Activated T-cell treated with anti-CD3 and anti-CD28 coated beads for 1 hour (primary cell): ENCODE data around the gene METTL8.
A peak's percentile ranks its signal among the peaks of the same experiment; 100 is the strongest.

ENCODE experiments used
- DNase-seq: peaks from one replicate; pipeline ENCODE4 v3.0.0-alpha.2; 2020; ENCODE audit warnings: low read depth

The METTL8 gene, protein sequence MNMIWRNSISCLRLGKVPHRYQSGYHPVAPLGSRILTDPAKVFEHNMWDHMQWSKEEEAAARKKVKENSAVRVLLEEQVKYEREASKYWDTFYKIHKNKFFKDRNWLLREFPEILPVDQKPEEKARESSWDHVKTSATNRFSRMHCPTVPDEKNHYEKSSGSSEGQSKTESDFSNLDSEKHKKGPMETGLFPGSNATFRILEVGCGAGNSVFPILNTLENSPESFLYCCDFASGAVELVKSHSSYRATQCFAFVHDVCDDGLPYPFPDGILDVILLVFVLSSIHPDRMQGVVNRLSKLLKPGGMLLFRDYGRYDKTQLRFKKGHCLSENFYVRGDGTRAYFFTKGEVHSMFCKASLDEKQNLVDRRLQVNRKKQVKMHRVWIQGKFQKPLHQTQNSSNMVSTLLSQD

DNA sequence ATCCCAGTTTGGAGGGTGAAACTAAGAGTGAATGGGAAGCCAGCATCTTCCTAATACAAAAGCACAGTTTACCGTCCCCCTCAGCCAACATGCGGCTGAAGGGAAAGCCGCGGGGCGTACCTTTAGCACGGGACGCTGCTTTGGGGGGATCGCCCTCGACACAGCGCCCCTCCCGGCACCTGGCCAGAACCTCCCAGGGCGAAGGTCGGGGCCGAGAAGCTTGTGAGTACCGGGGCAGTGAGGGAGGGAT is at the start of gene METTL8:
Gene METTL8, minus strand, starts transcription at position 228 of the 250 bp plus-strand sequence. CDS start 41,805 bp downstream, outside the sequence.
- DNase-seq = no peak

DNA sequence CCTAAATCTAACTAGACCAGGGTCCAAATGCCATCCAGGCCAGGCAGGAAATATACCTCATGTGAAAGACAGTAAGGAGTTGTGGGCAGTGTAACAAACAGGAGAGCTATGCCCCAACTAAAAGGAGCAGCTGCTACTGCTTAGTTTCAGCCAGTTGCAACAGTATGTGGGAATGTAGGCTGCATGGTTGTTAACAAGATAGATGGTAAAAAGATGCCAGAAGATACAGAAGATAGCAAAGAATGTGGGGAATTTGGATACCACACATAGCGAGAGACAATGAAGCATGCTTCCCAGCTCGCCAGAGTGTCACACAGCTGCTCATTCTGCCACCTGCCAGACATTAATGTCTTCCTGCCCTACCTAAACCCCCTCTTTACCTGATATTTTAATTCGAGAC is 49.1 kb upstream of the METTL8 start:
- DNase-seq = no peak

DNA sequence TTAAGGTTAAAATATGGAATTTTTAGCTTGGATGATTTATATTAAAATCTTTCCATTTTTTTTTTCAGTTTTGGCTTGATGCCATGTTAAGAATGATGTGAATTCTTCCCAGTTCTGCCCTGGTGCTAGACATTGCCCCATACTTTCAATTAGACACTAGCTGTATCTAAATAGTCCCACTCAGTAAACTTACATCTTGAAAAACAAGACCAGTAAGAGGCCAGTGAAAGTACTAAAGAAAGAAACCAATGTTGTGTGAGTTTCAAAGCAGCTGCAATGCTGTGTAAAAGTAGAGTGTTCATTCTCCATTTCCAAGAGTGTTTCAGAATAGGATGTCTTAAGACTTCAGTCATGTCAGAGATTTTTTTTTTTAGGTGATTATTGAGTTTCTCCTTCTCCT is 48.5 kb upstream of the METTL8 start:
- no peak for DNase-seq

DNA sequence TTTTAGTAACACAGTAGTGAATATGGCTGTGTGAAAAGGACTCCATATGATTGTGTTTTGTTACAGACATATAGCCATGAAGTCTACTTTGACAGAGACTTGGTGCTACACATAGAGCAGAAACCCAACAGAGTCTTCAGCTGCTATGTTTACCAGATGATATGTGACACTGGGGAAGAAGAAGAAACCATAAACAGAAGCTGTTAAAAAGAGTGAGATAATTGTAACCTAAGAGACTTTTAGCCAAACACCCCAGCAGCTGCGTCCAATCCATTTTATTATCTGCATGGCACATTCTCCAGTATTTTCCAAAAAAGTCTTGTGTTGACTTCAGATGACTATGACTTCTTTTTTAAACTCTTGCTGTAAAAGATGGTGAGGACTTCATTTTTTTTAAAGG is 47.1 kb upstream of the METTL8 start:
- no peak for DNase-seq

DNA sequence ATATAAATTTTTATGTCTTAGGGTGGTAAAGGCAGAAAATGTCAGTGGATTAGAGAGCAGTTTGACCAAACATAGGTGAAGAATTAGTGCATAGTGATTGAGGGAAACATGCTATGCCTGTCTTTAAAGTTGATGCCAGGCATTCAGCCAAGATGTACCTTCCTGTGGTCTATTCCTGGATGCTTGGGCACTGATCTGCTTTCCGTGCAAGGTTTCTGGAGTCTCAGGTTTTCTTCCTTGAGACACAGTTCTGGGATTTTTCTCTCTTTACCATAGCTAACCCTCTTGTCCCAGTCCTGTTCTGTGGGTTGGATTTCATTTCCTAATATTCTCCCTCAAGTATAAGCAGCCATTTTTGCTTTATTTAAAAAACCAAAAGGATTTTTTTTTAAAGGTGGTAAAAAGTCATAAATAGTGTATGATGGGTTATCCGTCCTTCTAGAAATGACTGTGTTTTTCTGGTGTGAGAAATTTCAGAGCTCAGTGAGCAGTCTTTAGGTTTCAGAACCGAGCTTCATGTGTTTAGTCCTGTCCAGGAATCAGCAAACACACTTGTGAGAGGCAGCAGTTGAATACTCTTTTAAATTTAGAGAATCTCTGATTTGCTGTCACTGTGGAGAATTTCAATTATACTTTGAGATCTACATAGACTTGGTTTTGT is 45.5 kb upstream of the METTL8 start:
- DNase-seq = no peak

DNA sequence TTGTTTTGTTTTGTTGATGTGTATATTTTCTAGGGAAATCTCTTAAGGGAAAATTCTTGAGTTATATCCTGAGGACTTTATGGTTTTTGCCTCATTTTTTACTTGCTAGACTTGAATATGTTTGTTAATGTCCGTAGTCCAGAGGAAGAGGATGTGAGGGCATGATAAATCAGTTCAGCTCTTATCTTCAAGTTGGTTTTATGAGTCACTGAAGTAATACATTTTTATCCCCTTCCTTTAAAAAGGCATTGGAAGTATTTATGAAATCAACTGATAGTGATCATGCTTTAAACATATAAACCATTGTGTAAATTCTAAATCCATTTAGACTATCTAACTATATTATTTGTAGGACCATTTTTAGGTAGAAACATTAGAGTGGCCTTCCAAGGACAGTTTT is 44.6 kb upstream of the METTL8 start:
- DNase-seq = no peak

DNA sequence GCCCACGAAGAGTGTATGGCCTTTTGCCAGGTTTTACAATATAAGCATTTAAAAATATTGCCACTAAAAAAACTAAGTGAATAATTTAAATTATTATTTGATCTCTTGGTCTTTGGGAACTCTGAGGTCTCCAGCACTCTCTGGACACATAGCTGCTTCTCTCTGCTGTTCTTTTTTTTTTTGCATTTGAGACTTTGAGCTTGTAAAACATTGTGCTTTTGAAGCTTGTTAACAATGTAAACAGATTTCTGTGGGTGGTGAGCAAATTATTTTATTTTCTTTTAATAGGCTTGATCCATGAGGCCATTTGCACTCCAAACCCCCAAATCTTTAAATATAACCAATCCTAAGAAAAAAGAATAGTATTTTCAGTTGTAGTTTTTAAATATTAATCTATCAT is 42.2 kb upstream of the METTL8 start:
- no peak for DNase-seq

DNA sequence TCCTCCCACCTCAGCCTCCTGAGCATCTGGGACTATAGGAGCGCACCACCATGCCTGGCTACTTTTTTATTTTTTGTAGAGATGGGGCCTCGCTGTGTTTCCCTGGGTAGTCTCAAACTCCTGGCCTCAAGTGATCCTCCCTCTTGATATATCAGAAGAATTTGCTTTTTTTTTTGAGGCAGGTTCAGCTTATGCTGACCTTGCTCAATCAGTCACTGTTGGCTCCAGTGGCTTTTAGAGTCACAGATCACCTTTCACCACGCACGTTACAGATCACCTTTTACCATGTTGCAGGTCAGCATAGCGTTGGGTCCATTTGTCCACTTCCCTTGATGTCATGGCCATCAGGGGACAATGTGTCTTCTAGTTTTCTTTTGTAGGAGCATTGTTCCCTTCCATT is 36.3 kb upstream of the METTL8 start:
- DNase-seq = no peak

DNA sequence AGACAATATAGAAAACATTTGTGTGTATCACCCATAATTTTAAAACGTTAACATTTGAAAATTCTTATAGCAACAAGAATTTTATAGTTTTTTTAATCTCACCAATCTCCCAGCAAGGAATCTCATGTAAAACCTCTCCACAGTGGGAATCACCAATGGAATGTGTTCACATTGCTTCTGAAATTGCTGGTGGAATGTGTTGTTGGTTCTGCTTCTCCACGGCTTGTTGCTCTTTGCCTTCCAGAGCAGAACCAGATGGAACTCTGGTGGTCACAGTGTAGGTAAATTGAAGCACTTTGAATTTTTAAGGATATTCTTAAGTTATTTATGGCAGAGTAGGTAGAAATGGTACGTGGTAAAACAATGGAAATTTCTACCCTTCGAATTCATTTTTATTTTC is 35.4 kb upstream of the METTL8 start:
- DNase-seq = no peak

DNA sequence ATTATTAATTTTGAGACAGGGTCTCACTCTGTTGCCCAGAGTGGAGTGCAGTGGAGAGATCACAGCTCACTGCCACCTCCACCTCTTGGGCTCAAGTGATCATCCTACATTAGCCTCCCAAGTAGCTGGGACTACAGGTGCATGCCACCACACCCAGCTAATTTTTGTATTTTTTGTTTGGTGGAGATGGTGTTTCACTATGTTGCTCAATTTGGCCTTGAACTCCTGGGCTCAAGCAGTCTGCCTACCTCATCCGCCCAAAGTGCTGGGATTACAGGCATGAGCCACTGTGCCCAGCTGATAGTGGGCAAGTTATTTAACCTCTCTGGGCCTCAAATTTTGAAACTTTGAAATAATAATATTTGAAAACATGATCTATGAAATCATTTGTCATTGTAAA is 26.7 kb upstream of the METTL8 start:
- DNase-seq = no peak

DNA sequence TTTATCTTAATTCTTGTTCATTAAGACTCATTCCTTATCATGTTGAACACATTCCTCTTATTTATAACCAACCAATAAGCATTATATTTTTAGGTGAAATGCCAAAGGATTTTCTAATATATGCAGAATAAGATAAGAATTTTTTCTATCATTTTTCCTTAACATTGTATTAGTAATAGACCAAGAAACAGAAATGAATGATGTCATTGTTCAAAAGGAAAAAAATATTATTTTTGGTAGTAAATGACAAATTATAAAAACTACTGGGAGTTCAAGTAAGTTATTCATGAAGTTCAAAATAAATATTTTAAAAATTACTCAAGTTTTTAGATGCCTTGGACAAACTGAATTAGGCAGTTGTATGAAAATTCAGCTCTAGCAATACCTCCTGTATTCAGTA is 25.7 kb upstream of the METTL8 start:
- no peak for DNase-seq

DNA sequence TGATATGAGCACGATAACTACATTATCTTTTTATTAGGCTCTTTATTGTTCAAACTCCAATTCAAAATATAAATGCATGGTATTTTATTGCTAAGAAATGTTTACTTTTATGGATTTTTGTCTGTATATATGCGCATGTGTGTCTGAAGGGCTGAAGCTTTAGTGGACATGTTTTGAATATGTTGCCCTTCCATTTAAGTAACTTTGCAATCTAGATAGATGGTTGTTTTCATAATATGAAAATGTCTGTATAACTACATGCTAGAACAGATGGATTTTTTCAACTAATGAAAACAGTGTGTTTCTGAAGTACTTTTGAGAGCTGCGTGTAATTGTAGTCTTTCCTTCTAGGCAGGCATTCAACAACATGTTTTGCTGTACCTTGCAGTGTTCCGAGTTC is 19.0 kb upstream of the METTL8 start:
- no peak for DNase-seq

DNA sequence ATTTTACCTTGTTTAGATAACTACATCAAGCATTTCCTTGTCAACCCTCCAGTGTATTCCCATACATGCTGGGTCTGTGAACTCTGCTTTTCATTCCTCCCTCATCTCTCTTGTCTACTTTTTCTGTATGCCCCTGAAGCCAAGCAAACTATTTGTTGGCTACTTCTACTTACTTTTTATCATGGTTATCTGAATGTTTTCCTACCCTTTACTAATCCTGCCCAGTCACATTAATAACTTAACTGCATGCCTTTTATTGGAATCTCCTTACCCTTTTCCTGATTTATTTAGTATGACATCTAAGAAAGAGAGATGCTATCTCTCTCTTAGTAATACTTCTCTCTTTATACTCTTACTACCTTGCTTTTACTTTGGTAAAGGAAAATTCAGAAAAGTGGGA is 17.3 kb upstream of the METTL8 start:
- no peak for DNase-seq

DNA sequence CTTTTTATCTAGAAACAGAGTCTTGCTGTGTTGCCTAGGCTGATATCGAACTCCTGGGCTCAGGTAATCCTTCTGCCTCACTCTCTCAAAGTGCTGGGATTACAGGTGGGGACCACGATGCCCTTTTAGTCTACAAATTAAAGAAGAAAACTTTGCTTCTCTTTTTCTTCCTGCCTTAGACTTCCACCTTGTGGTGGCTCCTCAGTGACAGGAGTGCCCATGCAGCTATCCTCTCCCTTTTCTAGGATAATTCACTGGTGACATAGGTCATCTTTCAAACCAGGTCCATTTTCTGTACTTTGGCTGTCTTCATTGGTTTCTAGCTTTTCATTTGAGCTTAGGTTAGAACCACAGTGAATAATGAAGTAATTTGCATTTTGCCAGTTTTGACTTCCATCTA is 13.9 kb upstream of the METTL8 start:
- DNase-seq = no peak

DNA sequence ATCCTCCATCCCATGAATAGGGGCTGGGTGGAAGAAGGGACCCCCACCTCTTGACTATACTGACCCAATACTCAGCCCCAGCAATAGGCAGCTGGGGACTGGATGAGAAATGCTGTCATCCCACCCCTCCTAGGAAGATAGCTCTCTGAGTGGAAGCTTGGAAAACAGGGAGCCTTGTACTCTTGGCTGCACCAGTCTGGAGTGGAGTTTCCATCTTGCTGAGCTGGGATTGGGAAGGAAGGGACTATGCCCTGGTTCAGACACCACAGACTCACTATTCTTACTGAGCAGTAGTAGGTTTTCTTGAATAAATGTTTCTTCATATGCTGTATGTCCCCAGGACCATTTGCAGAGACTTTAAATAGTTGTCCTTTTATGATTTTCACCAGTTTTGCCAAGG is 7.7 kb upstream of the METTL8 start:
- no peak for DNase-seq

DNA sequence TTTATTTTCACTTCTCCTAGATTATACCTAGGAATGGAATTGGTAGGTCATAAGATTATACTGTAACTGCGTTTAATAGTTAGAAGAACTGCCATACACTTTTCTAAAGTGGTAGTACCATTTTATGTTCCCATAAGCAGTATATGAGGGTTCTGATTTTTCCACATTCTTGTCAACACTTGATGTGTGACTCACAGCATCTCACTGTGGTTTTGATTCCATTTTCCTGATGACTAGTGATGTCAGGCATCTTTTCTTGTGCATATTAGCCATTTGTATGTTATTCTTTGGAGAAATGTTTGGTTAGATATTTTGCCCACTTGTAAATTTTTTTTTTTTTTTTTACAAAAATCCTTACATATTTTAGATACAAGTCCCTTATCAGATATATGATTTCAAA is 2.5 kb upstream of the METTL8 start:
- no peak for DNase-seq

DNA sequence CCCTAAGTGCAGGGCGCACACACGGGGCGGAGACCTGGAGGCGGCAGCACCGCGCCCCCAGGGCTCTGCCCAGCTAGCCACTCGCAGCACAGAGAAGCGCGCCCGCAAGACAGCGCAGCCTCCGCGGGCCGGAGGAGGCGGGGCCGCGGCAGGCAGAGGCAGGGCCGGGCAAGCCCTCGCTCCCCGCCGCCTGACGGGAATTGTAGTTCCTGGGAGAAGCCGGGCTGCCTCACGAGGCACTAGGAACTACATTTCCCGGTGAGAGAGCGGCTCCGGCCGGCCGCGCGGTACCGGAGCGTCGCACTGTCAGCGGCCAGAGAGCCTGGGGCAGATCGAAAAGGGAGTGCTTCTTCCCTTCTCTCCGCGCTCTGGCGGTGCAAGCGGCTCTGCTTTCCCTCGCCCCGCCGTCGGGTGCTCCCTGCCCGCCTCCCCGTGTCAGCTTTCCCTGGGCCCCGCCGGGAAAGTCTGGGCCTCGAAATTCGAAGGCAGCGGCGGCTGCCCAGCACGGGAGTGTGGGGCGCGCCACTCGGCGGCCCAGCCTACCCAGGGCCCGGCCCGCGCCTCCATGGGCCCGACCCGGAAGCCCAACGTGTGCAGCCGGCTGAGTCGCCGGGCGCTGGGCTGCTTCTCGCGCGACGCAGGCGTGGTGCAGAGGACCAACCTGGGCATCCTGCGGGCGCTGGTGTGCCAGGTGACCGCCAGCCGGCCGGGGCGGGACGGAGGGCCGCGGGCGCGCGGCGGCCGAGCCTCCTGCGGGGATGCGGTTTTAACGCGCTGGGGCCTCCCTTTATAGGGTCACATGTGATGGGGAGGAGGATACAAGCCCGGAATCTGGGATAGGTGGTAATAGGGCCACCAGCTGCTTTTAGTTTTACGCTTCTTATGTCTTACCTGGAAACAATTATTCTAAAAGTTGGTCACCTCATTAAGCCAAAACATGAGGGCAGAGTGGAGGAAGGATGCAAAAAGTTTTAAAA is 511 bp upstream of the METTL8 start, which contains the start of gene DCAF17:
Gene DCAF17, plus strand, starts transcription at position 214 of the 977 bp plus-strand sequence. Its CDS starts 352 bp downstream, at position 566.
- DNase-seq = peak; percentile 86

DNA sequence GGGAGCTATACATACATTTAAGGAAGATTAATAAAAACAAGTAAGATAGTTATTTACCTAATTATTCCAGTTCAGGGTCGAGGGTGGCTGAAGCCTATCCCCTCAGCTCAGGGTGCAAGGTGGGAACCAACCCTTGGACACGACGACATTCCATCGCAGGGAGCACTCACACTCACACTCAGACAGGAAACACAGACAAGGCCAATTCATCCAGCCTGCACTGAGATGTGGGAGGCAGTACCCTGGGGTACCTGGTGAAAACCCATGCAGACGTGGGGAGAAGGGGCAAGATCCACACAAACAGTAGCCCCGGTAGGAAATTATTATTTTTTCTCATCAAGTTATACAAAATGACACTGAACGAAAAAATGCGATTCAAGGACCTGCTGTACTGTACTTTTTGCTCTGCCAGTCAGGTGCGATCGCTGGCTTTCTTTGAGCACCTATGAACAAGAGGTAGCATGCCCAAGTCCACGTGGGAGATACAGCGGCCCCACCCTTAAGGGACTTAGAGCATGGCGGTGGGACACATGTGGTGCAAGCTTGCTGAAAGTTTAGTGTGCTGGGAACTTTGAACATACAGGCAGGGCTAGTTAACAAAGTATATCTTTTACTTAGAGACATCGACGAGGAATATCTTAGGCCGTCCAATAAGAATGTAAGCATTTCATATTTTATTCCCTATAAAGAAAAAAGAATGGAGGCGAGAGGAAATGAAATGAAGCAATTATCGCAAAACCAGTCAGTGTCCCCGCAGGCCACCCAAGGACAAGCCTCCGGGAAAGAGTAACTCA is 624 bp downstream of the METTL8 start:
- DNase-seq = peak; percentile 11

DNA sequence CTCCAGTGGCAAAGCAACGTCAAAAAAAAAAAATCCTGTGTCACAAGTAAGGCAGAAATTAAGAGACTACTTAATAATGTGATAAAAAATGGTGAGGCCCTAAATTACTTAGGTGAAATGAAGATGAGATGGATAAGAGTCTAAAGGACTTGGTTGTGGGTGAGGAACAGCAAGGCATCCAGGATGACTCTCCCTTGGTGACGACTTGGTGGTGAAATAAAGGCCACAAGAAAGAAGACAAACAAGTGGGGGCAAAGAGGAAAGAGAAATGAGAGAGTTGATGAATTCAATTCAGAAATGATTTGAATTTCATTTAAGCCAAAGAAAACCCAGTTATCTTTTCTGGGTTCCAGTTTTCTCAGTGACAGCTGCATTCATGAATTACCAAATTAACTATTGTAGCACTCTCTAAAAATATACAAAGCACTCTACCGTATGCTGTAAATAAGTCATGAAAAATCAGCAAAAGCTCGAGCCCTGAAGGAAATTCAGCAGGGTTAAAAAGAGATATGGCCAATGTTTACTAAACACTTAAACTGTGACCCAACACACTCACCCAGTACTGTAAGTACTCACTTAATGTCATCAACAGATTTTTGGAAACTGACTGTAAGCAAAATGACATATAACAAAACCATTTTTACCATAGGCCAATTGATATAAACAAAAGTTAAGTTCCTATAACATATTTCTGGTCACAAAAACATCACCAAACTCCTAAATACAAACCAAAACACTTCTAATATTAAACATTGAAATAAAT is 1.4 kb downstream of the METTL8 start:
- no peak for DNase-seq

DNA sequence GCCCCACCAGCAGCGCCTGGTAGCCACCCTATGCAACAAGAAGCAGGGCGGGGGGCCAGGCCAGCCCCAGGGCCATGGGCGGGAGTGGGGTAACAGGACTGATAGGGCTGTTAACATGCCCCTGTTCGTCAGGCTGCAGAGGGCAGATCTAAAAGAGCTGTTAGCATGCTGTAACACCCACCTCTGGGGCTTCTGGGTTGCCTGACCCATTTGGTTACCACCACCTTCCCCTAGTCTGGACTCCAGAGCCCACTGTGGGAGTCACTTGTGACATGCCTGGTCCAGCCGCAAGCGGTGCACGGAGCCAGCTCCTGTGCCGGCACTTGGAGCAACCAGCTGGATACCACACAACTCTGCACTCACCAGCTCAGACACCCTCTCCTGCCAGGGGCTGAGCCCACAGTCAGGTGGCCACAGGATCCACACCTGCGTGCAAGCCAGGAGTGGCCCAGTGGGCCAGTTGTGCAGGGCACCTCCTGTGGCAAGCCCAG is 2.1 kb downstream of the METTL8 start:
- no peak for DNase-seq
